Activated B cell treated with CpG ODN at 0.5 μM for 24 hours (primary cell): ENCODE data around the gene SAC3D1. TPM values are rescaled to one million over a fixed set of nuclear protein-coding genes. Genes with fewer than 3 reads are reported as not detected.
A peak's percentile ranks its signal among the peaks of the same experiment; 100 is the strongest.

Experiments used
- ATAC-seq: fragments of 200-7000 bp; cut with Tn5 transposase; one replicate; pipeline ENCODE4 v1.10.0; 2021; ENCODE audit warnings: low read depth, mild to moderate bottlenecking, moderate library complexity
- CTCF ChIA-PET: fragments of 350-600 bp; sonication (Branson Sonifier 250); formaldehyde crosslinking; loops from one replicate; lab custom pipeline; 2021; ENCODE audit warnings: antibody characterized with exemption; lab: Charles Lee
- POLR2A ChIA-PET: fragments of 350-600 bp; sonication (Branson Sonifier 250); formaldehyde crosslinking; loops from one replicate; lab custom pipeline; 2021; ENCODE audit warnings: antibody characterized with exemption; lab: Charles Lee
- DNase-seq: peaks from one replicate; pipeline ENCODE4 v3.0.0; 2022
- H3K27ac Mint-ChIP-seq: one replicate; pipeline ENCODE4 v1.8.0; 2020; ENCODE audit warnings: mixed read lengths
- H3K27me3 Mint-ChIP-seq: one replicate; pipeline ENCODE4 v1.8.0; 2021; ENCODE audit warnings: mixed read lengths
- H3K36me3 Mint-ChIP-seq: one replicate; pipeline ENCODE4 v1.8.0; 2021; ENCODE audit warnings: low read depth, mixed read lengths
- H3K4me1 Mint-ChIP-seq: one replicate; pipeline ENCODE4 v1.8.0; 2021; ENCODE audit warnings: mixed read lengths
- H3K4me3 Mint-ChIP-seq: one replicate; pipeline ENCODE4 v1.8.0; 2020; ENCODE audit warnings: mild to moderate bottlenecking, mixed read lengths
- H3K9me3 Mint-ChIP-seq: one replicate; pipeline ENCODE4 v1.8.0; 2020; ENCODE audit warnings: mixed read lengths
- intact Hi-C: fragments of 100-400 bp; cut with micrococcal nuclease; formaldehyde crosslinking; loops from one replicate; pipeline ENCODE4 v1.15.1; 2024
- total RNA-seq: library from RNA; stranded (reverse); gene quantifications from 2 replicates; pipeline ENCODE4 v1.2.3, GENCODE V29; 2022
- TF ChIP-seq, protein P1 (sequence below): fragments of 200-600 bp; IDR thresholded peaks from one replicate; pipeline ENCODE4 v1.8.0; 2022; ENCODE audit warnings: antibody characterized with exemption, mild to moderate bottlenecking

Gene SAC3D1
- total RNA-seq, 1 donor from 2014 or later = 3.8 TPM

DNA sequence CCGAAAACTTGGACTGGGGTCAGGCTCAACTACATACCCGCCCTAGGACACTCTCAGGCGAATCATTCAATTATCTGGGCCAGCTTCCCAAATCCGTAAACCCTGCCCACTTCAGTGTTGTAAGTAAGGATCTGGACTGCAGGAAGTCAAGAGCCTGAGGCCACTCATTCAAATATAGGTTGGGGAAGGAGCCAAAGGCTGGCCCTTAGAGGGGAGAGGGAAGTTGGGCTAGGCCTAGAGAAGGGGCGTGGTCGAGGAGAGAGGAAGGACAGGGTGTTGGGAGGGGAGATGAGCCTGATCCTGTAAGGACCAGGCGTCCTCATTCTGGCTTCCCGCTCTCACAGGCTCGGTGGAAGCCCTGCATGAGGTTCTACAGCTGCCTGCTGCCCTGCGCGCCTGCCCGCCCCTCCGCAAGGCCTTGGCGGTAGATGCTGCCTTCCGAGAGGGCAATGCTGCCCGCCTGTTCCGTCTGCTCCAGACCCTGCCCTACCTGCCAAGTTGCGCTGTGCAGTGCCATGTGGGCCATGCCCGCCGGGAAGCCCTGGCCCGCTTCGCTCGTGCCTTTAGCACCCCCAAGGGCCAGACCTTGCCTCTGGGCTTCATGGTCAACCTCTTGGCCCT is 3.0 kb downstream of the SAC3D1 start:
- intact Hi-C loops = no loop called here
- Mint-ChIP-seq H3K36me3 (peaks cover 11% of the 10 kb centered on the region), H3K27me3 (no peaks in the 10 kb centered on the region), H3K4me3 (peak overlapping the region; percentile 17), H3K9me3 (no peaks in the 10 kb centered on the region), H3K4me1 (peaks cover 31% of the 10 kb centered on the region), H3K27ac (no peak overlapping the region)
- no peak for ATAC-seq
- ChIA-PET POLR2A (no interaction called here), CTCF (no interaction called here)
- TF ChIP-seq, protein P1, sequence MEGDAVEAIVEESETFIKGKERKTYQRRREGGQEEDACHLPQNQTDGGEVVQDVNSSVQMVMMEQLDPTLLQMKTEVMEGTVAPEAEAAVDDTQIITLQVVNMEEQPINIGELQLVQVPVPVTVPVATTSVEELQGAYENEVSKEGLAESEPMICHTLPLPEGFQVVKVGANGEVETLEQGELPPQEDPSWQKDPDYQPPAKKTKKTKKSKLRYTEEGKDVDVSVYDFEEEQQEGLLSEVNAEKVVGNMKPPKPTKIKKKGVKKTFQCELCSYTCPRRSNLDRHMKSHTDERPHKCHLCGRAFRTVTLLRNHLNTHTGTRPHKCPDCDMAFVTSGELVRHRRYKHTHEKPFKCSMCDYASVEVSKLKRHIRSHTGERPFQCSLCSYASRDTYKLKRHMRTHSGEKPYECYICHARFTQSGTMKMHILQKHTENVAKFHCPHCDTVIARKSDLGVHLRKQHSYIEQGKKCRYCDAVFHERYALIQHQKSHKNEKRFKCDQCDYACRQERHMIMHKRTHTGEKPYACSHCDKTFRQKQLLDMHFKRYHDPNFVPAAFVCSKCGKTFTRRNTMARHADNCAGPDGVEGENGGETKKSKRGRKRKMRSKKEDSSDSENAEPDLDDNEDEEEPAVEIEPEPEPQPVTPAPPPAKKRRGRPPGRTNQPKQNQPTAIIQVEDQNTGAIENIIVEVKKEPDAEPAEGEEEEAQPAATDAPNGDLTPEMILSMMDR = no peak
- DNase-seq = no peak

DNA sequence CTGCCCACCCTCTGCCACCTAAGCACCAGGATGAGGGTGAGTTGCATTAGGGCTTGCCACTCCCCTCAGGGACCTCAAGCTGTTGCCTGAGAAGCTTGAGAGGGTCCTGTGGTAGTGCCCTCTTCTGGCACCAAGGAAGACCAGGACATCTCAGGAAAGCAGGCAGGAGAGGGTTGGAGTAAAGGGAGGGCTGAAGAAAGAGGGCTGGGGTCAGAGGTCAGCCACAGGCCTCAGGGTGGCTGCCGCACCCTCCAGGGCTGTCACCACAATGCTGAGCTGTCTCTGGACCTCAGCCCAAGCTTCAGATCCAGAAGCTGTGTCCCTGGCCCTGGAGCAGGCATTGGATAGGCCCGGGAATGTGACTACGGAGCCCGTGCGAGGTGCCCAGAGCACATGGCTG is 4.1 kb downstream of the SAC3D1 start:
- H3K4me3 Mint-ChIP-seq = no peak overlapping the region
- CTCF ChIA-PET = no interaction called here
- intact Hi-C loops = no loop called here
- no peak for DNase-seq
- TF ChIP-seq, protein P1 = no peak
- no peak overlapping the region for H3K27ac Mint-ChIP-seq
- peaks cover 31% of the 10 kb centered on the region for H3K4me1 Mint-ChIP-seq
- POLR2A ChIA-PET = no interaction called here
- ATAC-seq = no peak
- no peaks in the 10 kb centered on the region for H3K9me3 Mint-ChIP-seq
- H3K27me3 Mint-ChIP-seq = no peaks in the 10 kb centered on the region
- H3K36me3 Mint-ChIP-seq = peaks cover 11% of the 10 kb centered on the region

DNA sequence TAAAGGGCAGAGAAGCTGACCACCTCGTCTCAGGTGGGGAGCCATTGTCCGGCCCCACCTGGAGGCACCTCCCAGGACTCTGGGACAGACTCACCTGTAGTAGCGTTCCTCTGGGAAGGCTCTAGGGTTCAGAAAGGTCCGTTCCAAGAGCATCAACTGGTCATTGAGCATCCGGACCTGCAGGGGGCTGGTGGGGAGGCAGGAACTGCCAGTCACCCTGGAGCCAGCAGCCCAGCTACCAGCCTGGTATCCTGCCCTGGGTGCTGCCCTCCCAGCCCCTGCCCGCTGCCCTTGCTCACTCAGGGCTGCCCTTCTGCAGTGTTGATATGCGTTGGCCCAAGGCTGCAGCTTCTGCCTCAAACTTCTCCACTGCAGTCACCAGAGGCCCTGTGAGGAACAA is 4.7 kb downstream of the SAC3D1 start:
- intact Hi-C loops = no loop called here
- H3K4me1 Mint-ChIP-seq = peaks cover 28% of the 10 kb centered on the region
- TF ChIP-seq, protein P1 = no peak

DNA sequence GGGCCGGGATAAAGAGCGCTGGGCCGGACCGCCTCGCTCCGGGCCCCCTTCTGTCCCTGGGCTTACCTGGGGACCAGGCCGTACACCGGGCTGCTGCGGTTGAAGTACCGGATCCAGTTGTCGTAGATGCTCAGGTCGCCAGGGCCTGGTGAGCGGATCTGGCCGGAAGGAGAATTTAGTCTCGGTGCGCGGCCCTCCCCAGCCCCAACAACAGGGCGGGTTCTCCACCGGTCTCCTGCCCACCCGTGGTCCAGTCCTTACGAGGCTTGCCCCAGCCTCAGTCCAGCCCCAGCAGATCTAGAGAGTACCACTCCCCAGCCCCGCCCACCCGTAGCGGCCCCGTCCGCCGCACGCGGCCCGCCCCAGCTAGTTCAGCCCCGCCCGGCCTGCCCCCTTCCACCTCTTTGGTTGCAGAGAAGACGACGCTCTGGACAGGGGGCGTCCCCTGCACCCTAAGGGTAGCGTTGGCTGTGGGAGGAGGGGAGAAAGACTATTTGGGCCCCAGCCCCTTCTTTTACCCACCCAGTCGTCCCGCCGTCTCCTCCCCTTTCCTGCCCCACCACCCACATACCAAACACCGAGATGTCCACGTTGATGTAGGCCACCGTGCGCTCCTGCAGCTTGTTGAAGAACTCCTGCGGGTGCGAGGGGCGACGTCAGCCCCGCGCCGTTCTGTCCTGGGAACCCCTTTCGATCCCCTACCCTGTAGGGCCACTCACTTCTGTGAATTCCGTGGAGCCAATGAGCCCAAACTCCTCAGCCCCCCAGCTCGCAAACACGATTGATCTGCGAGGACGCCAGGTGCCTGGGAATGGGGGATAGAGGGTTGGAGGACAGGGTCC is 6.8 kb downstream of the SAC3D1 start:
- ATAC-seq (peak; percentile 86), DNase-seq (peak; percentile 34)
- peaks cover 20% of the 10 kb centered on the region for H3K4me1 Mint-ChIP-seq
- no peaks in the 10 kb centered on the region for H3K27me3 Mint-ChIP-seq
- POLR2A ChIA-PET = interaction anchor here (0.6 to 1.0 kb wide), 5 partner anchors 86 to 505 kb away, joined by 3 to 6 read pairs (median 4); no protein-coding TSS in a partner anchor
- no peaks in the 10 kb centered on the region for H3K9me3 Mint-ChIP-seq
- H3K4me3 Mint-ChIP-seq = peak overlapping the region; percentile 87
- TF ChIP-seq, protein P1 = no peak
- CTCF ChIA-PET = no interaction called here
- H3K27ac Mint-ChIP-seq = peak overlapping the region; percentile 71
- H3K36me3 Mint-ChIP-seq = peaks cover 8% of the 10 kb centered on the region
- intact Hi-C loops = no loop called here

More for the DNA sequence above, 4.7 kb downstream of the SAC3D1 start:
- ChIA-PET POLR2A (no interaction called here), CTCF (no interaction called here)
- Mint-ChIP-seq H3K36me3 (peaks cover 10% of the 10 kb centered on the region), H3K27ac (no peak overlapping the region), H3K27me3 (no peaks in the 10 kb centered on the region), H3K4me3 (no peak overlapping the region), H3K9me3 (no peaks in the 10 kb centered on the region)
- ATAC-seq (no peak), DNase-seq (no peak)

DNA sequence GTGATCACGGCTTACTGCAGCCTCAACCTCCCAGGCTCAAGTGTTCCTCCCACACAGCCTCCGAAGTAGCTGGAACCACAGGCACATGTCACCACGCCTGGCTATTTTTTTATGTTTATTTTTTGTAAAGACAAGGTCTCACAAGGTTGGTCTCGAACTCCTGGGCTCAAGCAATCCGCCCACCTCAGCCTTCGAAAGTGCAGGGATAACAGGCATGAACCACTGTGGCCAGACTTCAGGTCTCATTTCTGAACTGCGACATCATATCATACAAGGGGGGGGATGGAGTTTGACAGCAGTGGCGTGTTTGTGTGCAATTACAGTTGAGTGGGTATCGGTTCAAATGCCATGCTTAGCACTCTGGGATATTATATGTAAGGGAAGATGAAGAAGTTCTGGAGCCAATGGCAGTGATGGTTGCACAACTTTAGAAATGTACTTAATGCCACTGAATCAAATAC is 10.4 kb downstream of the SAC3D1 start:
- intact Hi-C loops = no loop called here
- POLR2A ChIA-PET = interaction anchor here (0.8 kb wide), 1 partner anchor 12 kb away, joined by 3 read pairs; no protein-coding TSS in a partner anchor
- H3K4me3 Mint-ChIP-seq = no peak overlapping the region
- ATAC-seq (no peak), DNase-seq (no peak)
- H3K4me1 Mint-ChIP-seq = peaks cover 34% of the 10 kb centered on the region
- no peak overlapping the region for H3K27ac Mint-ChIP-seq
- H3K27me3 Mint-ChIP-seq = no peaks in the 10 kb centered on the region
- CTCF ChIA-PET = no interaction called here
- H3K9me3 Mint-ChIP-seq = no peaks in the 10 kb centered on the region
- no peaks in the 10 kb centered on the region for H3K36me3 Mint-ChIP-seq
- TF ChIP-seq, protein P1 = no peak
